Raji (cell line): ENCODE data around the gene SPEF2.

Experiments used
- POLR2A ChIP-seq: IDR thresholded peaks from 2 replicates; pipeline ENCODE4 v1.6.1; 2011; ENCODE audit warnings: low read depth, low read length, control low read depth; ENCODE audit not compliant: insufficient read depth

The SPEF2 gene

DNA sequence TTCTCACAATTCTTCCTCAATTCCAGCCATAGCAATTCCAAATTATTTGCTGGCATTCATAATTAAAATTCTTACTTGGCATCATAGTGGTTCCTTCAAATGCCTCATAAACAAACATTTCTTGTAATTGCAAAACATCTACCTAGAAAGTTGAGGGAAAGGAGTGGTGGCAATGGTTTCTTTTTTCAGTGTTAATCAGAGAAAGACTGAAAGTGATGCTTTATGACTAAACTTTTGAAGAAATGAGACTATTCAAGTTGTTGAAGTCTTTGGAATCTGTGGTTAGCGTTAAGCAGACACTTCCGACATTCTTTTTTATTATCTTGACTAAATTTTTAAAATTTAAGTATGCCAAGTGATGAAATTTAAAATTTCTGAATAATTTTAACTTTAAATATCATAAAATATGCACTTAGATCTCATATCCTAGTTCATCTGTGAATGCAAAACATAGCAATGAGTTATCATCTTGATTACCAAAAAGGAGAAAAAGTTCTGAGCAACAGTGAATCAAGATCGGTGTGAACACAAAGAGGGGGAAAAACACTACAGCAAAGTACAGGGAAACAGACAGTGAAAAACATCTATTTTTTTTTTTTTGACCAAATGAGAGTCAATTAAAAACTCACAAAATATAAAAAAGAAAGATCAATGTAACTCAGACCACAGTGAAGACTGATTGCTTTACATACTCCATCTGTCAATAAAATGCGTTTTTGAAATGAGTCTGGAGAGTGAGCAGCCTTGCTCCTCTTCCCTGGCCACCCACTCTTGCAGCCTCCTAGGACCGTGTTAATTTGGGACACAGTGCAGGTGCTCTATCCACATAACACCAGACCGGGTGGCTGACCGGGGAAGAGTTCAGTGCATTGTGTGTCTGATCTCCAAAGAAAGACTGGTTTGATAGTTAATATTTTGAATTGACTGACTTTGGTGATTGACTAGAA is 218.4 kb downstream of the SPEF2 start:
- TF ChIP-seq POLR2A, result no peak

- TF ChIP-seq POLR2A, result no peak
These were observed 220.8 kb downstream of the SPEF2 start for GRCh38 chr5:35838370-35839042.

DNA sequence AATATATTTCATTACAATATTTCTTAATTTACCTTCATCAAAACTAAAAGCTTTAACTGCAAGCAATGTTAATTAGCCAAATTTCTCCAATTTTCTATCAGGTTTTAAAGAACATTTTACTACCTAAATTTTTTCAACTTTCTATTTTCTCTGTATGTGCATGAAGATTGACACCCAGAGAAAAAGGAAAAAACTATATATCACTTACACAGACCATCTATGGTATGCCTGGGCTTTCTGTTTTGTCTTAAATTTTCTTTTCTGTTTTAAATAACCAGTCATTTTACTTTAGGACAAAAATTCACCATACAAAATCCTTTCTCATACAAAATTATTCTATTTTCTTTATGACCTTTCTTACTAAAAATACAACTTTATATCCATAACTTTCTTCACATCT is 225.2 kb downstream of the SPEF2 start:
- no peak for TF ChIP-seq POLR2A

DNA sequence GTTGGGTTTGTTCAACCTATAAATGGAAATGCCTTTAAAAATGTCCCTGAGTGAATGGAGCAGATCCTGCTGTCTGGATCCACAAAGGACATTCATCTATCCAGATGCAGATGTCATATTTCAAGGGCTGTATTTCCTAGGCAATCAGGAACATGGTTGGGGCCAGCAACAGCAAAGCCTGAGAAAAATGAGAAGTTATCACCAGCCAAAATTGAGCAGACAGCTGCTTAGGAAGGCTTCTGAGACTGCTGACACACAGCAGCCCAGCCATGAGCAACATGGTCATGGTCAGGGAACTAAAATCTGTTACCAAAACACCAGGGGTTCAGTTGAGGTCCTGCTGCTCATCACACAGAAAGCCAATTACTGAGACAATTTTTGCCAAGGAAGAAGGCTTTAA is 229.8 kb downstream of the SPEF2 start:
- no peak for TF ChIP-seq POLR2A

GRCh38 chr5:35847961-35848360 is 230.3 kb downstream of the SPEF2 start:
- TF ChIP-seq POLR2A, result no peak

DNA sequence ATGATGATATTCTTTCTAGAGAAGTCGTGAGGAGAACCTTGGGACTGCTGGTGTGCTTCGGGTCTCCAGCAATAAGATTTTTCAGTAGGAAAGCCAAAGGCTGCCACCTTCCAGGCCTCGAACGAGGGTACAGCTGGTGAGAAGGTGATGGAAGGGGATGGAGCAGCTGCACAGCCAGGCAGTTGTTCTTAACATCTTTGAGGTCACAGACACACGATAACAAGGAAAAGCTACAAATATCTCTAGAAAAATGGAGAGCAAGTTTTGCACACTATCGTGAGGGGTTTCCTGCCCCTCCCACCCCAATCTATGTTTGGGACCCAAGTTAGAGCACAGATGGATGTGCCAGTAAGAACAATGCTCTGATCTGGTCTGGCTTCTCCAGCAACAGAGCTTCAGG is 232.2 kb downstream of the SPEF2 start:
- TF ChIP-seq POLR2A, result no peak

DNA sequence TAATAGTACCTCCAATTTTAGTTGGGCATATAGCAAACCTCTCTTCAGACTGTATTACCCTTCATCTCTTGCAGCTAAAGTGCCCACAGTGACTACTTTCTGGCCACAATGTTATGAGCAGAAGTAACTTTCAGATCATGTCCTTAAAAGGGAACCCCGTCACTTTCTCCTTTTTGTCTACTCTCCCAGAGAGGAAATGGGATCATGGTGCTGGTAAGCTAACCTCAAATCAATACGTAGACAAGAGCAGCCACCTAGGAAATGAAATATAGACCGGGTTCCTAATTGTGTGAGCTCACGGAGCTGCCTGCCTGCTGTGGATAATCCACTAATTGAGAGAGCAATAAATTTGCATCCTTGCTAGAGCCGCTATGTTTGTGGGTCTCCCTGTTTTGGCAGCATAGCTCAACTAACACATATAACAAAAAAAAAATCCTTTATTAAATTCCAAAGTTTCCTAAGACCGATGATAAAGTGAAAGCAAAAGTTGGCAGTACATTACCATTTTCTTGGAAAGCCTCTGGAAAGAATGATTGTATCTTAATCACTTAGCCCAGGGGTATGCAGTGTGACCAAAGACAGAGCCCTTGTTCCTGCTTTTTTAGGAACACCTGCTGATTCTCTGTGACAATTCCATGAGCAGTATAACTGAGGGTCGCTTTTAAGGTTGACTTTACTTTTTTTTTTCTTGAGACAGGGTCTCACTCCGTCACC is 233.5 kb downstream of the SPEF2 start:
- TF ChIP-seq POLR2A, result no peak

DNA sequence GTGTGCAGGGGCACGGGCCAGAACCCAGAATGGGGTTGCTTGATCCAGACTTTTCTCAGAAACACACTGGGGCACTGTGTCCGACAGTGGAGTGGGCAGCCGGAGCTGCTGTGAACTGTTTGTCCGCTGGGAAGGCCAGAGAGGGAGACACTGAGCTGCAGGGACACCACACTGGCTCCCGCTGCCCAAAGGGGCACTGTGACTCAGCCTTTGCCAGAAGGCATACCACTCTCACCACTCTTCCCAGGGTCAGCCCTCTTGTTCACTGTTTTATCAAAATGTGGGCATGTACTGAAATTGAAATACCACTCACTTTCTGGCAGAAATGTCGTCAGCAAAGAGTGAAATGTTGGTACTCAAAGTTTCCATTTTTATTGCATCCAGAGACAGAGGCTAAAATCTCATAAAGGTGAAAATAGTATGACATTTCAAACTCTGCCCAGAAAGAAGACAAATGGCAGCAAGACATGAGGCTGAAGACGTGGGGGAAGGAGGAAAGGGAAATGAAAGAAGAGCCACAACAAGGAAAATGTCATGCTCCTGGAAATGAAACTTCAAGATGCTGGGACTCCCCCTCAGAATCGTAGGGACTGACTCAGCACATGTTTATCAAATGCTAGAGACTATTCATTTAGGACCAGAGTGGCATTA is 234.5 kb downstream of the SPEF2 start:
- no peak for TF ChIP-seq POLR2A

DNA sequence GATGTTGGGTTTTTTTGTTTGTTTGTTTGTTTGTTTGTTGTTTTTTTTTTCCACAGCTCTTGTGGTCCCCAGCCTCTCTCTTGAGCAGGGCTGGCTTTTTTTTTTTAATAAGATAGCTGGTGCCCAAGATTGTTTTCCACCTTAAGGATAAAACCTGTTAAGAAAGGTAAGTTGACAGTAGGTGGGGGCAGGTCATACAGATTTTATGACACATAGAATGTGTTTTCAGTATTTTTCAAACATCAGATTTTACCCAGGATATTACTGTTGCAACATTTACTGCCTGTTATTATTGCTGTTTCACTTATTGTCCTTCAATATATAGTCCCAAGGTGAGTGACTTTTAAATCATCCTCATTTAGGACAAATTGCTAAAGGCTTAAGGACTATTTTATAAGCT is 235.1 kb downstream of the SPEF2 start:
- no peak for TF ChIP-seq POLR2A

- no peak for TF ChIP-seq POLR2A
These were observed 236.0 kb downstream of the SPEF2 start for GRCh38 chr5:35853631-35854030.

DNA sequence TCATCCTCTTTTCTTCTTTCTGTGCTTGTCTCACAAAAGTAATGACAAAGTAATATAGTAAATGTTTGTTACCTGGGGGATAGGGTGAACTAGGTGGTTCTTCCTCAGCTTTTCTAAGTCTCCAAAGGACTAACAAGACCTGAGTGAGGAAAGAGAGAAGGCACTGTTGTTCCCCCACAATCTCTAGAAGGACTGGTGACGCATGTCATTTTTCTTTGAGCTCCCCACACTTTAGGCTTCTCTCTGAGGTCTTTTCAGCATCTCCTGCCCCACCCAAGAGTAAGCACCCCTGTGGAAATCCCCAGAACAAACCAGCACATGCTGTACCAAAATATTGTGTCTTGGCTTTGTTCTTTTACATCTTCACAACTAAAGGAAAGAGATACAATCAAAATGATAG is 236.6 kb downstream of the SPEF2 start:
- TF ChIP-seq POLR2A, result 0 out of 2 replicates have a peak, but pooled peaks have one; percentile 7

DNA sequence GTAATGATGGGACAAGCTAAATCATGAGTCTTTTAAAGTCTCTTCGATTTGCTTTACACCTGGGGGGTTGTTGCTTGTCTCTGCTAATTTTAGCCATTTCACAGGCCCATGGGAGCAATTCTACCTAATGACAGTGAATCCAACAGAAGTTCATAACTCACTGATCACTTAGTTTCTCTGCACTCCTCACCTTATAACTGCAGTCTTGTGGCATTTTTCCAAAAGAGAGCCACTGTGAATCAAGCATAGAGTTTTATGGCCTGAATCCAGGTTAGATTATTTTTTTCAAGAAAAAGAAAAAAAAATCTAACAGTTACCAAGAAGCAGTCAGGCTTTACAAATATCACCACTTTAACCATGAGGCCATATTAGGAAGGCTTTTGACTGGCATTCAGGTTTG is 237.5 kb downstream of the SPEF2 start:
- no peak for TF ChIP-seq POLR2A

- peak; percentile 59 for TF ChIP-seq POLR2A
These were observed 239.2 kb downstream of the SPEF2 start, which contains the start of gene IL7R for GRCh38 chr5:35856765-35857351. Gene IL7R (plus strand): TSS chr5:35856891. CDS start chr5:35856978, 87 bp downstream.

- TF ChIP-seq POLR2A, result no peak
These were observed 240.0 kb downstream of the SPEF2 start for GRCh38 chr5:35857606-35858205.
